GM06990 (cell line): ENCODE measurements around the gene AFAP1L1.

Source experiments
- DNase-seq: peaks from one replicate; pipeline ENCODE4 v3.0.0-alpha.2; 2011; ENCODE audit not compliant: insufficient read length; ENCODE audit errors: extremely low read depth
- H3K27me3 ChIP-seq: replicated peaks from 2 replicates; pipeline ENCODE4 v1.6.0; 2011; ENCODE audit warnings: low read length; ENCODE audit not compliant: control insufficient read depth, insufficient read depth
- H3K36me3 ChIP-seq: 2 replicates; pipeline ENCODE4 v1.5.1; 2011; ENCODE audit warnings: low read length; ENCODE audit not compliant: control insufficient read depth, insufficient read depth
- H3K4me3 ChIP-seq: replicated peaks from 2 replicates; pipeline ENCODE4 v1.5.1; 2011; ENCODE audit warnings: low read depth, mild to moderate bottlenecking, control low read depth, low read length
- CTCF ChIP-seq: IDR thresholded peaks from 2 replicates; pipeline ENCODE4 v1.5.1; 2011; ENCODE audit warnings: low read length, control low read depth, mild to moderate bottlenecking, inconsistent platforms; ENCODE audit not compliant: insufficient read depth, poor library complexity, severe bottlenecking

The AFAP1L1 gene

DNA sequence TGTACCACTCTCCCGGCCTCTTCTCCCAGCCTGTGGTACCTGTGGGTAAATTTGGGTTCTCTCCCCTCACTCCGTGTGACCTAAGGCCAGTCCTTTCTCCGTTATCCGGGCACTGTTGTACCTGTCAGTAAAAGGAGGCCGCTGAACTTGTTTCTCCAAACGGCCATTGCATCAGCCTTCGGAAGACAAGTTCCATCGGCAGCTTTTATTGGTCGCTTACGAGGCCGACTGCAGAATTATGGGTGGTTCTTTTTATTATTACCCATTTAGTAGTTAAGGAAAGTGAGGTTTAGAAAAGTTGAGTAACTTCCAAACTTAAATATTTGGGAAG lies 74.2 kb downstream of the AFAP1L1 start:
- H3K27me3 ChIP-seq = no peaks in the 10 kb centered on the region
- H3K36me3 ChIP-seq = peaks cover 4% of the 10 kb centered on the region
- no peak for TF ChIP-seq CTCF
- H3K4me3 ChIP-seq = peak overlapping the region; percentile 99
- DNase-seq = no peak

DNA sequence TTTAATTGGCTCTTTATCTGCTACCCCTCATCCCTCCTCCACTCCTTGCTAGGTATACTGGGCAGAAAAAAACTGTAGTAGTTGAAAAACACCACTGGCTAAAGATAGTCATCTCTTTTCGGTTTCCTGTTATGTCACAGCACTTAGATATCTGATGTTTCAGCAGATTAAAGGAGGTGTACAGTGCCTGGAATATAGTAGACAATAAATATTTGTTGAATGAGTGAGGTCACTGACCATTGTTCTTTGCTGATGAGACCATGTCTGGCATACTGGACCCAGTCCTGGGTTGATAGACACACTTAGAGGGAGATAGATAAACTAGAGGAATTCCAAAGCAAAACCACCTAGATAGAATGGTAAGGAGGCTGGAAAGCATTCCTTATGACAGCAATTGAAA lies 76.9 kb downstream of the AFAP1L1 start:
- H3K36me3 ChIP-seq = peaks cover 6% of the 10 kb centered on the region

GRCh38 chr5:149349382-149349781 lies 77.7 kb downstream of the AFAP1L1 start:
- Histone ChIP-seq H3K36me3 (peaks cover 6% of the 10 kb centered on the region), H3K27me3 (no peaks in the 10 kb centered on the region), H3K4me3 (no peak overlapping the region)
- no peak for TF ChIP-seq CTCF
- DNase-seq = no peak

More for the DNA sequence above, 76.9 kb downstream of the AFAP1L1 start:
- Histone ChIP-seq H3K27me3 (no peaks in the 10 kb centered on the region), H3K4me3 (no peak overlapping the region)
- no peak for DNase-seq
- TF ChIP-seq CTCF = no peak

GRCh38 chr5:149352169-149352568 lies 80.5 kb downstream of the AFAP1L1 start:
- Histone ChIP-seq H3K4me3 (no peak overlapping the region), H3K27me3 (no peaks in the 10 kb centered on the region), H3K36me3 (peaks cover 12% of the 10 kb centered on the region)
- TF ChIP-seq CTCF = no peak
- no peak for DNase-seq

DNA sequence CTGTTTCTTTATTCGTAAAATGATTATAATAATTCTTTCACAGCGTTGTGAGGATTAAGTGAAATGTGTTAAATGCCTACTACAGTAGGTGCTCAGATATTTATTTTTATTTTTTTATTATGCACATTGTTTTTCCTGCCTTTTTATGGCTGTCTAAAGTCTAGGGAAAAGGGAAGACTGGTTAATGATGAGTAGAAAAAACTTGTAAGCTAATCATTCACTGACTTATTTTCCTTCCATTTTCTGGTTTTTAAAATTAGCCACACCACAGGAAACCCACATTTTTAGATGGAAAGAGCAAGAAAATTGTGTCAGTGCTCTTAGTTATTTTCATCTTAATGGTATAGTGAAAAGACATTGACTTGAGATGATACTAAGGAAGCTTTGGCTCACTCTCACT lies 82.3 kb downstream of the AFAP1L1 start:
- H3K27me3 ChIP-seq = no peaks in the 10 kb centered on the region
- H3K4me3 ChIP-seq = no peak overlapping the region
- DNase-seq = no peak
- H3K36me3 ChIP-seq = peaks cover 12% of the 10 kb centered on the region
- TF ChIP-seq CTCF = no peak

- H3K36me3 ChIP-seq = peaks cover 9% of the 10 kb centered on the region
- no peaks in the 10 kb centered on the region for H3K27me3 ChIP-seq
- no peak for DNase-seq
- no peak overlapping the region for H3K4me3 ChIP-seq
- no peak for TF ChIP-seq CTCF
Observed at GRCh38 chr5:149355688-149356087, 84.0 kb downstream of the AFAP1L1 start.
